Kidney (tissue), 14 donors: ENCODE measurements around the gene CAV1. TPM values are rescaled to one million over a fixed set of nuclear protein-coding genes. Genes with fewer than 3 reads are reported as not detected.

Experiments
- DNase-seq, 5 donors: peaks; one replicate each; pipeline ENCODE4 v3.0.0-alpha.2; 2013 to 2020
- FAIRE-seq: peaks from 2 replicates; lab custom pipeline; 2012; peaks lifted over from hg19 to GRCh38; lab: Jason Lieb, UNC
- H3K27ac ChIP-seq, 2 donors: one replicate each; pipeline ENCODE4 v1.7.0; 2013; ENCODE audit warnings: low read depth in 2 of 2, low read length in 2 of 2, inconsistent platforms in 1 of 2
- H3K27me3 ChIP-seq: one replicate; pipeline ENCODE4 v1.7.1; 2013; ENCODE audit warnings: low read length, inconsistent platforms; ENCODE audit not compliant: control insufficient read depth, insufficient read depth
- H3K36me3 ChIP-seq, 3 donors: one replicate each; pipeline versions ENCODE4 v1.7.0 to v1.7.1; 2013; ENCODE audit warnings: low read length in 3 of 3, control low read depth in 1 of 3, inconsistent platforms in 1 of 3; ENCODE audit not compliant: insufficient read depth in 3 of 3, control insufficient read depth in 2 of 3
- H3K4me1 ChIP-seq, 3 donors: one replicate each; pipeline versions ENCODE4 v1.7.0 to v1.7.1; 2013; ENCODE audit warnings: low read length in 3 of 3, inconsistent platforms in 1 of 3, low read depth in 1 of 3; ENCODE audit not compliant: control insufficient read depth in 2 of 3, insufficient read depth in 2 of 3
- H3K4me3 ChIP-seq, 3 donors: one replicate each; pipeline versions ENCODE4 v1.7.0 to v1.8.1; 2013; ENCODE audit warnings: low read length in 3 of 3, control low read depth in 1 of 3, inconsistent platforms in 1 of 3
- H3K9ac ChIP-seq, 3 donors: one replicate each; pipeline versions ENCODE4 v1.7.0 to v1.7.1; 2013; ENCODE audit warnings: low read length in 3 of 3, control low read depth in 1 of 3, inconsistent platforms in 1 of 3
- H3K9me3 ChIP-seq, 3 donors: one replicate each; pipeline versions ENCODE4 v1.7.0 to v1.7.1; 2013; ENCODE audit warnings: low read length in 3 of 3, control low read depth in 1 of 3, inconsistent platforms in 1 of 3; ENCODE audit not compliant: control insufficient read depth in 2 of 3, insufficient read depth in 1 of 3
- CTCF ChIP-seq: IDR thresholded peaks from 3 replicates; pipeline ENCODE4 v1.5.1; 2012; ENCODE audit warnings: mild to moderate bottlenecking, moderate library complexity, borderline replicate concordance; ENCODE audit not compliant: insufficient read depth; ENCODE audit errors: extremely low read depth
- intact Hi-C: fragments of 100-400 bp; cut with DNase I; formaldehyde crosslinking; loops from one replicate; pipeline ENCODE4 v1.11.1; 2022
- polyA plus RNA-seq: library from polyadenylated mRNA; stranded (reverse); fragments of 350-450 nt; fragmentation: Illumina TruSeq; extraction: RNeasy Lipid Tissue Mini Kit (QIAGEN cat#74804); gene quantifications from one replicate; pipeline ENCODE4 v1.2.3, GENCODE V29; 2014; ENCODE audit warnings: low read depth, low replicate concordance; ENCODE audit not compliant: insufficient read depth
- total RNA-seq: library from RNA; stranded (reverse); fragmentation: NEBNext Ultra II Directional; extraction: Animal tissue kit (Norgen Biotek cat#: 25700); gene quantifications from one replicate; pipeline ENCODE4 v1.2.1, GENCODE V29; 2021
- donor health status: control.
- donor health status: control.
- donor health status: control.
- donor health status: control.
- donor health status: control.
- donor health status: DM: yes; HTN: yes; CAD: no.
- donor health status: Normal renal cell carcinoma (clear cell type).

CAV1 gene
- total and polyA plus RNA-seq, 2 donors from 2014 or later, result 15.7 to 67.2 TPM

- no peak overlapping the region for H3K27ac ChIP-seq
- no peak overlapping the region for H3K9ac ChIP-seq
- H3K36me3 ChIP-seq, result no peaks in the 10 kb centered on the region
- TF ChIP-seq CTCF, result no peak
- no peak for DNase-seq
- no peak for FAIRE-seq
- peaks cover 0 to 12% (median 2%) of the 10 kb centered on the region in 3 donors for H3K4me1 ChIP-seq
- H3K9me3 ChIP-seq, result no peaks in the 10 kb centered on the region
- H3K27me3 ChIP-seq, result no peaks in the 10 kb centered on the region
- no peak overlapping the region for H3K4me3 ChIP-seq
- intact Hi-C loops, result no loop called here
Observed at GRCh38 chr7:116607299-116607698, 82.5 kb downstream of the CAV1 start.

DNA sequence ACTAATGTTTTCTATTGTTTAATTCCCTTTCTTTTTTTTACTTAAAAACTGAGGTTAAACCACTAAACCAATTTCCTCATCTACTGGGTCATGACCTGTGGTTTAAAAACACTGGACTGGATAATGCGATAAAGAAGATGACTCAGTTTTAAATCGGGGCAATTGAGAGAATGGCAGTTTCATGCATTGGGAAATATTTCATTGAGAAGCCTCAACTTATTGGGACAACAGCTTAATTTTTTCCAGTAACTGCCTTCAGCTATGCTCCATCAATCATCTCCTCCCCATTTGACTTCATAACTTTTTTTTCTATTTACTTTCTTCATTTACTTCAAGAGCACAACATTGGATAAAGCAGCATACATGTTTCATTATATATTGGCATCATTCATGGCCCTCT is 85.4 kb downstream of the CAV1 start:
- H3K36me3 ChIP-seq, result no peaks in the 10 kb centered on the region
- H3K4me1 ChIP-seq, result peaks cover 0 to 3% (median 2%) of the 10 kb centered on the region in 3 donors
- no peaks in the 10 kb centered on the region for H3K27me3 ChIP-seq
- no peaks in the 10 kb centered on the region for H3K9me3 ChIP-seq
- no peak overlapping the region for H3K27ac ChIP-seq
- intact Hi-C loops, result no loop called here
- TF ChIP-seq CTCF, result no peak
- no peak for FAIRE-seq
- no peak overlapping the region for H3K9ac ChIP-seq
- H3K4me3 ChIP-seq, result no peak overlapping the region
- DNase-seq, result no peak

DNA sequence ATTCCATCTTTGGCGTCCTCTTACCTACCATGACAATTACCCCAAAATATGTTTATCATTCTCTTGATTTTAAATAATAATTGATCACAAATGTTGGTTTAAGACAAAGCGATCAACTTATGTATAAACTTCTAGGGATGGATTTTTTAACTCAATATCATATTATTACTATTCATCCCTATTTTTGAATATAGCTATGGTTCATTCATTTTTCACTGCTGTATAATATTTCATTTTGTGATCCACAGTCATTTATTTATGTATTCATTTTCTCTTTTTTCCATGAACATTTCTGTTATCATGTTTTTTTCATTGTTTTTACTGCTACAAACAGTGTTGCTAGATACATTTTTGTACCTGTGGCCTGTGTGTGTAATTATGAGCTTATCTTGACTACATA is 85.9 kb downstream of the CAV1 start:
- Histone ChIP-seq H3K36me3 (no peaks in the 10 kb centered on the region), H3K9me3 (no peaks in the 10 kb centered on the region), H3K4me1 (peaks cover 0 to 7% (median 3%) of the 10 kb centered on the region in 3 donors), H3K27me3 (no peaks in the 10 kb centered on the region), H3K9ac (no peak overlapping the region), H3K27ac (no peak overlapping the region), H3K4me3 (no peak overlapping the region)
- no peak for DNase-seq
- FAIRE-seq, result no peak
- no peak for TF ChIP-seq CTCF
- intact Hi-C loops, result no loop called here

Other genes starting within 250 kb of the CAV1 start
- 50.8 TPM for gene CAV2, start 25.3 kb upstream of the CAV1 start, total RNA-seq
- gene CAV2, start 25.3 kb upstream of the CAV1 start, polyA plus RNA-seq, result 23.1 TPM
- 225 TPM for gene MET, start 147.2 kb downstream of the CAV1 start, total RNA-seq
- 13.4 TPM for gene MET, start 147.2 kb downstream of the CAV1 start, polyA plus RNA-seq